RPMI8226 (cell line): ENCODE results near the gene TICAM1.
"Not testable (repeated sequence)": the region's sequence is repeated elsewhere in the genome, so short reads cannot be mapped to it uniquely, and the experiment has no call there.

Experiments
- DNase-seq: peaks from one replicate; pipeline ENCODE4 v3.0.0-alpha.2; 2015

Gene TICAM1

GRCh38 chr19:4831304-4831978 lies at the start of gene TICAM1:
TSS of gene TICAM1 (minus strand) at chr19:4831712. CDS start at chr19:4818377, 13,335 bp downstream.
- peak; percentile 78 for DNase-seq

GRCh38 chr19:4879041-4879440 lies 47.5 kb upstream of the TICAM1 start:
- no peak for DNase-seq

- DNase-seq = no peak
Observed at GRCh38 chr19:4878491-4878968, 47.0 kb upstream of the TICAM1 start.

- DNase-seq = no peak
Observed at GRCh38 chr19:4877753-4878490, 46.4 kb upstream of the TICAM1 start.

GRCh38 chr19:4873930-4874329 lies 42.4 kb upstream of the TICAM1 start:
- no peak for DNase-seq

- DNase-seq = no peak
Observed at GRCh38 chr19:4871711-4872110, 40.2 kb upstream of the TICAM1 start.

- DNase-seq = peak; percentile 67
Observed at GRCh38 chr19:4870025-4870700, 38.7 kb upstream of the TICAM1 start.

- DNase-seq = no peak
Observed at GRCh38 chr19:4868286-4868834, 36.8 kb upstream of the TICAM1 start.

GRCh38 chr19:4867534-4868285 lies 36.2 kb upstream of the TICAM1 start, which contains the start of gene PLIN3:
TSS of gene PLIN3 (minus strand) at chr19:4867667. CDS start at chr19:4861394, 6,273 bp downstream.
- peak; percentile 94 for DNase-seq

- DNase-seq = no peak
Observed at GRCh38 chr19:4866595-4867424, 35.3 kb upstream of the TICAM1 start.

- DNase-seq = no peak
Observed at GRCh38 chr19:4861147-4861546, 29.6 kb upstream of the TICAM1 start.

GRCh38 chr19:4859697-4860096 lies 28.2 kb upstream of the TICAM1 start:
- DNase-seq = no peak

- DNase-seq = not testable (repeated sequence)
Observed at GRCh38 chr19:4856468-4856867, 25.0 kb upstream of the TICAM1 start.

- not testable (repeated sequence) for DNase-seq
Observed at GRCh38 chr19:4853506-4853905, 22.0 kb upstream of the TICAM1 start.

- DNase-seq = no peak
Observed at GRCh38 chr19:4852484-4852883, 21.0 kb upstream of the TICAM1 start.

GRCh38 chr19:4851551-4852290 lies 20.2 kb upstream of the TICAM1 start:
- peak; percentile 42 for DNase-seq

- no peak for DNase-seq
Observed at GRCh38 chr19:4849019-4849418, 17.5 kb upstream of the TICAM1 start.

GRCh38 chr19:4847190-4847973 lies 15.9 kb upstream of the TICAM1 start:
- DNase-seq = no peak

- not testable (repeated sequence) for DNase-seq
Observed at GRCh38 chr19:4845975-4846374, 14.5 kb upstream of the TICAM1 start.
